Activated T-cell treated with anti-CD3 and anti-CD28 coated beads, Interleukin-2, amount 50 U/mL, for 1 hour (primary cell): Measurements from ENCODE around the gene PPP1CC.
A peak's percentile ranks its signal among the peaks of the same experiment; 100 is the strongest.
"Not testable (repeated sequence)": the region's sequence is repeated elsewhere in the genome, so short reads cannot be mapped to it uniquely, and the experiment has no call there.

Source experiments
- DNase-seq: peaks from one replicate; pipeline ENCODE4 v3.0.0-alpha.2; 2020

Gene PPP1CC

DNA sequence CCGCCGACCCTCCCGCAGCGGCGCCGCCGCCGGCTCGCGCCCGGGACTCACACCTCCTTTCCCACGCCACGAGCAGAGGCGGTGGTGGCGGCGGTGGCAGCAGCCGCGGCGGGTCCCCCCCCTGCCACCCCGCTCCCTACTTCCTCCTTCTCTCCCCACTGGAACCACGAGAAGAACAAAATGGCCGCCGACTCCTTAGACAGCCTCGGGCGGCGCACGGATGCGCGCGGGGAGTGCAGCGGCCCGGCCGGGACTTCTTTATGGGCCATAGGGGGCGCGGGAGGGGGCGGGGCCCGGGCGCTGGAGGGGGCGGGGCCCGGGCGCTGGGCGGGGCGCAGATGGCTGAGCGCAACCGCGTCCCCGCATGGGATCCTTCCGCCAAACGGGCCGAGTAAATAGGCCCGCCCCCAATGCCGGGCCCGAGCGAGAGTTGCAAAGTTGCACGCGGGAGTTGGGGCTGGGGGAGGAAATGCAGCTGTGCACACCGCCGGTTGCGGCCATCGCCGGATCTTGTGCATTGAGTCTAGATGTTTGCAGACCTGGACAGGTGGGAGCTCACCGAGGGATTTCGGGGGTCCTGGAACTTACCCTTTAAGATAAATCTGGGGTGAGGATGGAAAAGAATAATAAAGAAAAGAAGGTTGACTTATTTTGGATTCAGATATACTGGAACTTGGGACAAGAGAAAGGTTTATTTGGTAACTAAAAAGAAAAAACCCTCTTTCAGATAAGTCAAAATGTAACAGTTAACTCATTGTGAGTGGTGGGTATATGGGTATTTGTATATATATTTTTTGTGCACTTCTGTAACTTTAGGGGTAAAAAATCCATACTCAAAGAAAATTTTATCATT, at the start of gene PPP1CC:
PPP1CC (minus strand) TSS at position 174 of the 853 bp plus-strand sequence. CDS start 184 bp downstream, outside the sequence.
- peak; percentile 90 for DNase-seq

DNA sequence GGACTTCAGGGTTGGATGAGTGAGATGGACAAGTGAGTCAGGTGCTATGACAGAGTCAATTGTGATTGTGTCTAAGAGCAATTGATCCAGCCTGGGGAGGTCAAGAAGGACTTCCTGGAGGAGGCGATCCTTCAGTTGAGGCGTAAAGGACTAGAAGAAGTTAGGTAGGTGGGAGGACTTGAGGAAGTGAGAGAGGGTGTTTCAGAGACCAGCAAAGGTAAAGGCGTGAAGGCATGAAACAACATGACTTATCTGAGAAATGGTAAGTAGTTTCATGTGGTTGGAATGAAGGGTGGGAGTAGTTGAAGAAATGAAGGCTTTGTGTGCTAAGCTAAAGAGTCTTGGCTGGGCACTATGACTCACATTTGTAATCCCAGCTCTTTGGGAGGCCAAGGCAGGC, 48.9 kb upstream of the PPP1CC start:
- no peak for DNase-seq

DNA sequence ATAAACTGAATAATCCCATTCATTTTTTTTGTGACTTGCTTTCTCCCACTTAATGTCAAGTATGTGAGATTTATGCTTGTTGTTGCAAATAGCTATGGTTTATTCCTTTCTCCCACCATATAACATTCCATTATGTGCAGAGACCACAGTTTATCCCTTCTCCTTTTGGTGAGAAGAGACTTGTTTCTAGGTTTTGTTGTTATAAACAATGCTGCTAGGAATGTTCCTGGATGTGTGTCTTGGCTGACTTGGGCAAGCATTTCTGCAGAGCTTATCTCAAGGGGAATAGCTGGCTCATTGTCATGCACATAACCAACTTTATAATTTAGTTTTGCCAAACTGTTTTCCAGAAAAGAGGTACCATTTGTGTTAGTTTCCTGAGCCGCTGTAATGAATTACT, 47.6 kb upstream of the PPP1CC start:
- no peak for DNase-seq

DNA sequence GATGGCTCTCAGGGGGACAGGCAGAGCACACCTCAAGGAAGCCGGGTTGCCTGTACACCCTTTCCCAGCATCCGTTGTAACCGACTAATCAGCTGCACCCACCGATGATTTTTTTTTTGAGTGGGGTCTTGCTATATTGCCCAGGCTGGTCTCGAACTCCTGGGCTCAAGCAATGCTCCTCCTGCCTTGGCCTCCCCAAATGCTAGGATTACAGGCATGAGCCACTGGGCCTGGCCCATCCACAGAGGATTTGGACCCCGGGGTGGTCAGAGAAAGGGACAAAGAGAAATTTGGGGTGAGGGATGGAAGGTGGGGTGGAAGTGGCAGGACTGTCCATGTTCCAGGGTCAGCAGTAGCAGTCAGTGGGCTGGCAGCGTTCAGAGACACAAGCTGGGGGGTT, 43.3 kb upstream of the PPP1CC start:
- DNase-seq, result no peak

DNA sequence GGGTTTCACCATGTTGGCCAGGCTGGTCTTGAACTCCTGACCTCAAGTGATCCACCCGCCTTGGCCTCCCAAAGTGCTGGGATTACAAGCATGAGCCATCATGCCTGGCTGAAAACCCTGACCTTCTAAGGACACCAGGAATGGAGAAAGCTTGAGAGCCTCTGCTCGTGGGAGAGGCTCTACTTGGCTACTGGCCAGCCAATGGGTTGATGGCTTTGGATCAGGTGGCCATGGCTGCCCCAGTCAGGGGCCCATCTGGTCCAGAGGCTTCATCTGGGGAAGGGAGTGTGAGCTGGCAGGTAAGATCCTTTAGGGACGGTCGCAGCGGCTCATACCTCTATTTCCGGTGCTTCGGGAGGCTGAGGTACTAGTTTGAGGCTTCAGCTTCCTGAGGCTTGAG, 42.5 kb upstream of the PPP1CC start:
- DNase-seq, result no peak

DNA sequence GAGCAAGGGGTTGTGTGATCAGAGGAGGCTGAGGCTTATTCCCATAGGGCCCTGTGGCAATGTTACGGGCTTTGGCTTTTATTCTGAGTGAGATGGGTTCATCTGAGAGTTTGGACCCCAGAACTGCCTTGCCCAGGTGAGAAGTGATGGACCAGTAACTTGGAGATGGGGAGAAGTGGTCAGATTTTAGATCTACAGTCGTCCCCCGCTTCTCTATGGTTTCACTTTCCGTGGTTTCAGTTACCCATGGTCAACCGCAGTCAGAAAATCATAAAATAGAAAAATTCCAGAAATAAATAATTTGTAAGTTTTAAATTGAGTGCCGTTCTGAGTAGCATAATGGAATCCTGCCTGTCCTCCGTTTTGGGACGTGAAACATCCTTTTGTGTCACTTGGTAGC, 40.2 kb upstream of the PPP1CC start:
- DNase-seq, result no peak

DNA sequence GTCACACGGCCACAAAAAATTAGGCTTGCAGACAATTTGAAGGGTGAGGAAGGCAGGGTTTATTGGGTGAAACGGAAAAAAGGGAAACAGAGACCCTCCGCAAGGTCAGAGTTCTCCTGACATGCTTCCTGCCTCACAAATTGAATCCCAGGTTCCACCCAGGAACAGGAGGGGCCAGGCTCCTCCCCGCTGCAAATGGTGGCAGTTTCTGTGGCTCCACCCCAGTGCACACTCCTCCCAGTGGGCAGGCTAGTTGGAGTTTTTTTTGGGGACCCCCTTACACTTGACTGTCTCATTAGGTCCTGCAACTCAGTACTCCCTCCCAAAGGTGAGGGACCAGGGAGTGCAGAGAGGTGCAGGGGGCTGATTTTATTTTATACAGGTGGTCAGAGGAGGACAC, 39.4 kb upstream of the PPP1CC start:
- no peak for DNase-seq

DNA sequence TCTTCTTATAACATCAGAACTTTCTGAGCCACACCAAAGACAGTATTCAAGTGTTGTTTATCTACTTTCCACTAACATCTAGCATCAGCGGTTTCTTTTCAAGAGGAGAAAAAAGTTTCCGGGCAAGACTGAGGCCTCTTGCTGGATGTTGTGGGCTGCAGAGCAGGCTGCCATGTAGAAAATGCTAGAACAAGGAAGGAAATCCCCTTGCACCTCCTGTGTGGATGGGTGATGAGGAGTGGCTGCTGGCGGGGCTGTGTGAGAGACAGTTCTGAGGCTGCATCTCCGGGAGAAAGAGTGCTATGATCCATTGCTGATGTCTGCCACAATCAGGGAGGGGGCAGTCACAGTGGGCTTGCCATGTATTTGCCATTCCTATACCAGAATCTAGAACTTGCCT, 37.8 kb upstream of the PPP1CC start:
- peak; percentile 39 for DNase-seq

DNA sequence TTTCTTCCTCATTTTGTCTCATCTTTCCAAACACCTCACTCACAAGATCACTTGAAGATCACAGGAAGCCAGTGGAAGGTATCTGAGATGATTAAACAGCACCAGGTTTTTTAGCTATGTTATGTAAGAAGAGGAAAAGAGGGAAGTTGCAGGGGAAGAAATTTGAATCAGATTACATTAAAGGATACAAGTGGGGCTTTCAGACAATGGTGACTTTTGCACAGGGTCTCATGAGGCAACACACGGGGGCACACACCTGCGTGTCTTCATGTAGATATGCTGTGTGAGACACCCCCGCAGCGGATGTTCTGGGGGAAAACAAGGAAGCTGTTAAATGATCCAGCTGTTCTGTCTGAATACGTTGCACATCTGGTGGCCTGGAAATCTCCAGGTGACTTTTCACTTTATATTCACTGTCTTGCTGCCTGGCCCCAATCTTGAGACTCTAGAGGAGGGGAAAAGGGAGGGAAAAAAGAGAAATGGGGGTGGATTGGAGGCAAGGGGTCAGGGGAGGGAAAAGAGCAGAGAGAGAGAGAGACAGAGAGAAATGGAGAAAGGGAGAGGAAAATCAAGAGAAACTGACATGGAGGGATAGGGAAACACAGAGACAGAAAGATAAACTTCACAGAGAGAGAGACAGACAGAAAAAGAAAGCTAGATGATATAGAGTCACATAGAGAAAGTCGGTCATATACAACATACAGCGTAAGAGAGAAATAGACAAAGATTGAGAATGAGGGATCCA, 36.3 kb upstream of the PPP1CC start:
- DNase-seq, result no peak

DNA sequence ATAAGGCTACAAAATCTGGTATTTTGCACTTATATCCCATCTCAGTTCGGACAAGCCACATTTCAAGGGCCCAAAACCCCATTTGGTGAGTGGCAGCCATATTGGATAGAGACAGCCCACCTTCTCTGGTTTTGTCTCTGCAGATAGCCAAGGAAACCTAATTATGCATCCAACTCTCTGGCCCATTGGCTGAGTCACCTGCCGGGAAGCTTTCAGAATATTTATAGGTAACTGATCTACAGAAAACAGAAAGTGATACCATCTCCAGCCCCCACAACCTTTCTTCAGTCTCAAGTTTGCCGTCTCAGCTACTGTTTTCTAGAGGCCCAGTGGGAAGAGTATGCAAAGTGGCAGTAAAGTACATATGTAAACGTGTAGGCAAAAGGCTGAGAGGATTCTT, 33.7 kb upstream of the PPP1CC start:
- no peak for DNase-seq

DNA sequence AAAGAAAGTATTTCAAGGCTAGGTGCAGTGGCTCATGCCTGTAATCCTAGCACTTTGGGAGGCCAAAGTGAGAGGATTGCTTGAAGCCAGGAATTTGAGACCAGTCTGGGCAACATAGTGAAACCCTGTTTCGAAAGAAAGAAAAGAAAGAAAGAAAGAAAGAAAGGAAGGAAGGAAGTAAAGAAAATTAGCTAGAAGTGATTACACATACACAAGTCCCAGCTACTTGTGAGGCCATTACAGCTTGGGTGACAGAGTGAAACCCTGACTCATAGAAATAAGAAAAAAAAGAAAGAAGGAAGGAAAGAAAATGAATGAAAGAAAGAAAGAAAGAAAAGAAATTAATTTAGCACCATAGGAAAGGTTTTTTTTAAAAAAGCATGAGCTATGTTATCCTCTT, 33.3 kb upstream of the PPP1CC start:
- DNase-seq, result no peak

DNA sequence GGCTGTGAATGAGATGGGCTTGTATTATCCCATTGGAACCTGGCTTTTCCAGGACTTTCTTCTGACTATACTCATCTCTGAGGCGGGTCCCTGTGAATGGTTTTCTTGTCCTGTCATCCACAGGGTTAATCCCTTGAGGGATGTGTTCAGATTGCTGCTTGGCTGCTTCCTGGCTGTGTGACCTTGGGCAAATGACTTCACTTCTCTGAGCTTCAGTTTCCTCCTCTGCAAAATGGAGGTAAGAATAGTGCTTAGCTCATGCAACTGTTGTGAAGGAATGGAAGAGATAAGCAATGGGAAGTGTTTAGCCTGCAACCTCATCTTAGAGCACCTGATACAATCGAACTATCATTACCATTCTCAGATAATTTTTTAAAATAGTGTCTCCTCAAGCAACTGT, 32.1 kb upstream of the PPP1CC start:
- no peak for DNase-seq

DNA sequence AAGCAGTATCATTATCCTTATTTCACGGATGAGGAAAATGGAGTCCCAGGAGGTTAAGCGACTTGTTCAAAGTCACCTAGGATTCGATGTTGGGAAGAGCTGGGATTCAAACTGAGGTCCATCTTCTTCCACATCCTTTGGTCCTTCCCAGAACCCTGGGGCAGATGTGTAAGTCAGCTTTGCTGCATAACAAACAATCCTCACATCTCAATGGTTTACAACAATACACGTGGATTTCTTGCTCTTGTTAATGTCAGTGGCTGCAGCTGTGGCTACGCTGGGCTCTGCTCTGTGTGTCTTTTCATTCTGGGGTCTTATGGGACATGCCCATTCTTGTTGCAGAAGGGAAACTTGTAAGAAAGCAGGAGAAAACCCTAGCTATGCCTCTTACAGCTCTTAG, 26.3 kb upstream of the PPP1CC start:
- no peak for DNase-seq

DNA sequence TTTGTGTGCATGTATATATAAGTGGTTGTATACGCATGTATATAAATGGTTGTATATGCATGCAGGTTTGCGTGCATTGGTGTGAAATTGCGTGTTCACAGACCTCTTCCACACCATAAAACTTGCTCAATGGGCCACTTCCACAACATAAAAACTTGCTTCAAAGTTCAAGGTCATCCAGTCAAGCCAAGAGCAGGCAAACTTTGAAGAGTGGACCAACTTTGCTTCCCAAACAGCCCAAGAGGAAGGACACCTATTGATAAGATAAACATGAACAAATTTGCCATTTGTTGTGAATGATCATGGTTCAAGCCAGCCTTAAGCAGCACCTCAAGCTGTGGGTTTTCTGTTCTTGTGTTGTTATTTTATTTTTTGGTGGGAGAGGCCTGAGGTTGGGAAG, 25.2 kb upstream of the PPP1CC start:
- no peak for DNase-seq

DNA sequence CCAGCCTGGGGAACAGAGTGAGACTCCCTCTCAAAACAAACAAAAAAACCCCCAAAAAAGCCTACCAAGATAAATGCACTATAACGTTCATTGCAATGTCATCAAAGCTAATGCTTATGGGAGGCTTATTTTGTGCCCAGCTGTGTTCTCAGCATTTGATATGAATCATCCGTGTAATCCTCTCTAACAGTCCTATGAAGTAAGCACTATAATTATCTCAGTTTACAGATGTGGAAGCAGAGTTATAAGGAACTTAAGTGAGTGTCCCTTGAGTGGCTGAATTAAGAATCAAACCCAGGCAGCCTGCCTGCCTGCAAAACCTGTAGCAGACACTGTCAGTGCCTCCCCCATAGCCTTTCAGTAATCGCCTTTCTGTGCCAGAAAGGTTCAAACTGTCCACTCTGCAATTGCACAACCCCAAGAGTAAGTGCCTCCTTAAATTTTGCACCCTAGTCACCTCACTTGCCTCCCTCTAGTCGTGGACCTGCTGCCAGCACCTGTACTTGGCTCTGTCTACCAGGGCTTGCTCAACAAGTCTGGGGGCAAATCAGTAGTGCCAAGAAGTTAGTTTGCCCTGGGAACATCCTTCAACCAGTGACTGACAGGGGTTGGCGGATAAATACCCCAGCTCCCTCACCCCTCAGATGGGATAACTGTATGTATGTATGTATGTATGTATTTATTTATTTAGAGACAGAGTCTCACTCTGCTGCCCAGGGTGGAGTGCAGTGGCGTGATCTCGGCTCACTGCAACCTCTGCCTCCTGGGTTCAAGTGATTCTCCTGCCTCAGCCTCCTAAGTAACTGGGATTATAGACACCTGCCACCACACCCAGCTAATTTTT, 23.8 kb upstream of the PPP1CC start:
- DNase-seq, result no peak

DNA sequence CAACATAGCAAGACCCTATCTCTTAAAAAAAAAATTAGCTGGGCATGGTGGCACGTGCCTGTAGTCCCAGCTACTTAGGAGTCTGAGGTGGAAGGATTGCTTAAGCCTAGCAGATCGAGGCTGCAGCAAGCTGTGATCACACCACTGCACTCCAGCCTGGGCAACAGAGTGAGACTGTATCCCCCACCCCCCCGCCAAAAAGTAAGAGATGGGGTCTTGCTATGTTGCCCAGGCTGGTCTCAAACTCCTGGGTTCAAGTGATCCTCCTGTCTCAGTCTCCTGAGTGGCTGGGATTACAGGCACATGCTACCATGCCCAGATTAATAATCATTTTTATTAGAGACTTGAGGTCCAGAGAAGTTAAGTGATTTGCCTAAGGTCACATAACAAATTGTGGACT, 22.9 kb upstream of the PPP1CC start:
- DNase-seq, result not testable (repeated sequence)

DNA sequence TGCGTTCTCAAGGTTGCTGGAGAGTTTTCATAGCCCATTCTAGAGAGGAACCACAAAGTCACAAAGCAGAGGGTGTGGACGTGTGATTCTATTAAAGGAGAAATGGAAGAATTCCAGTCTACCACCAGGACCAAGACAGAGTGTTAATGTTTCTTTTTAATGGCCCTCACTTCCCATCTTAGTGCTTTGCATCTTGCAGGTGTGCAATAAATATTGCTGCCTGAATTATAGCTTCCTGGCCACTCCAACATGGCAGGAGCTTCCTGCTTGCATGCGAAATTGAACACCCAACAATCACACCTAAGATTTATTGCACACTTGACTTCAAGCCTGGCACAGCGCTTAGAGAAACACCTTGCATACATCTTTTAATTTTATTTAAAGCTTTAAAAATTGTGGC, 22.4 kb upstream of the PPP1CC start:
- DNase-seq, result no peak

DNA sequence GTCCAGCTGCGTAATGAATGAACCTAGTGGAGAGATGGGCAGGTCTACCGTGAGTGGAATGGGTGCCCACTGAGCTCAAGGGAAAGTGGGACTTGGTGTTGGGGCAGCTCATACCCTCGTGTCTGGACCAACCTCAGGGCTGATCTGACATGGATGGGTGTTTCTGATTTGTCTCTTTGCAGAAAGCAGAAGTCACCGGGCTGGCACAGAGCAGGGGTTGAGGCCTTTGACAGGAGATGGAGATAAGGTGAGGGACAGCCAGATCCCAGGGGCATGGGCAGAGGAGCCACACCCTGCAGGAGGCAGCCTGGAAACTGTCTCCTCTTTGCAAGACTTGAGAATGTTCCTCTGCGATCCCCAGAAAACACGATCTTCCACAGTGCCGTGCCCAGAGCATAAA, 20.9 kb upstream of the PPP1CC start:
- no peak for DNase-seq

DNA sequence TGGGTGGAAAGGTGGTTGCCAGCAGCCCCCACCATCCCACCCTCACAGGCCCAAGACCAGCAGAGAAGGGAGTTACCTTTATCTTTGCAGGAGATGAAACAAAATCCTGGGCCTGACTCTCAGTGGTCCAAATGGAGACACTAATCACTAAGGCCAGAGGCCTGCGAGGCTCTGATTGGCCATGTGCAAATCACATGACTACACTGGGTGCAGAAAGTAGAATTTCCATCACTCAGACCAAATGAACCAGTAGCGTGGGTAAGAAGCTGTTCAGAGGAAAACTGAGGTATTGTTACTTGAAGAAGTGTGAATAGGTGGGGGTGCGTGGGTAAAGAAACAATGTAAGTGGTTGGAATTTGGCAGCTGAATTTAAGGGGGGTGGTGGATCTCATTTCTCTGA, 20.2 kb upstream of the PPP1CC start:
- DNase-seq, result no peak

DNA sequence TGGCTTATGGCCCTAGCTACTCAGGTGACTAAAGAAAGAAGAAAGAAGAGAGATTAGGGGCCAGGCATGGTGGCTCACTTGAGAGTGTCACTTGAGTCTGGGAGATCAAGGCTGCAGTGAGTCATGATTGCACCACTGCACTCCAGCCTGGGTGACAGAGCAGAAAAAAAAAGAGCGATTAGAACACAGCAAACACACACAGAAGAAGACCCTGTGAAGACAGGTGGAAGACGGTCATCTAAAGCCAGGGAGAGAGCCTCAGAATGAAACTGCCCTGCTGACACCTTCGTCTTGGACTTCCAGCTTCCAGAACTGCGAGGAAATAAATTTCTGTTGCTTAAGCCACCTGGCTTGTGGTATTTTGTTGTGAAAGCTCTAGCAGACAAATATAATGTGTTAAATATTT, 17.5 kb upstream of the PPP1CC start:
- DNase-seq, result no peak

DNA sequence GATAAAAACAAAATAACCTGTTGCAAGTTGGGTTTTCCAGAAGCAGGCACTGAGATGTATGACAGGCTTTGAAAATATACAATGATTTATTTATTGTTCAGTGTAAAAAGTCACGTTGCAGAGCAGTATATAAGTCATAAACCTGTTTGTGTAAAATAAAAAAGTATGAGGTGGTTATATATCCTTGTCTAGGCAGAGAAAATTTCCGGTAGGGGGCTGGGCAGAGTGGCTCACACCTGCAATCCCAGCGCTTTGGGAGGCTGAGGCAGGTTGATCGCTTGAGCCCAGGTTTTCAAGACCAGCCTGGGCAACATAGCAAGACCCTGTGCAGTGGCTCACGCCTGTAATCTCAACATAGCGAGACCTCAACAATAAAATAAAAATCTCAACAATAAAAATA, 16.2 kb upstream of the PPP1CC start:
- no peak for DNase-seq

DNA sequence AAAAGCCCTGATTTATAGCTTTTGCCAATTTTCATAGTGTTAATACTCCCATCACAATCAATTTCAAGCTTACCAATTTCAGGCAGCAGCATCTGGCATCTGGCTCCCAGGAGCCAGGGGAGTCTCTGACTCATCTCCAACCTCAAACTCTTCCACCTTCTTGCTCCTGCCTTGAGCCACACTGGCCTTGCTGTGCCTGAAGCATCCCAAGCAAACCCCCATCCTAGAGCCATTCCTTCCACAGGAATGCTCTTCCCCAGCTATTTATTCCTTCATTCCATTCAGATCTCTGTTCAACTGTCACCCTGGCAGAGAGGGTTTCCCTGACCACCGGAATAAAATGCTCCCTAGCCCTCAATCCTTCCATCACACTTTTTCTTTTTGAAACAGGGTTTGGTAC, 13.9 kb upstream of the PPP1CC start:
- no peak for DNase-seq

DNA sequence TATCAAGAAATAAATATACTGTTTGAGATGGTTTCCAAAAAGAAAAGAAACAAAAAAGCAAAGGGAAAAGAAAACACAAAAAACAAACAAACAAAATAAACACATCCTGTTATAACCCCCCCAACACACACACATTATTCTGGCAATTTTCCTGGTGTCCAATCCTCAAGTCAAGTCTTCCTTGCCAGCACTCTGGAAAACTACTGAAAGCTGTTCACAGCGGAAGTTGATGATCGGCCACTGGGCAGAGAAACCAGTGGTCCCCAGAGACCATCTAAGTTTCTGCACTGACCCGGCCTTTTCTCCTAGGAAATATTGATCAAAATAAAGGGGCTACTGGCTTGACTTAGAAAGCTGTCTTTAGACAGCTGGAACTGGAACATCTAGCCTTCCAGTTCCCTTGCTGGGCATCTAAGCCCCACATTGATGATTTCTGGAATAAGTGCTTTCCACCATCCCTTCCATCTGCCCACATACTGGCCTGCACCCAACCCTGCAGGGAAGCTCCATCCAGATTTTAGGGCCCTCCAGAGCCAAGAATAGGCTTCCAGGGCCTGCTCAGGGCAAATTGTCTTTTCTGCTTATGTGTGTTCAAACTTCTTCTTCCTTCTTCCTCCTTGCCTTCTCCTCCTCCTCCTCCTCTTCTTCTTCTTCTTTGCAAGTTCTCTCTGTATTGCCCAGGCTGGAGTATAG, 11.6 kb upstream of the PPP1CC start:
- DNase-seq, result no peak
